GM12878 (cell line): ENCODE data around the gene TLE7. TPM values are rescaled to one million over a fixed set of nuclear protein-coding genes. Genes with fewer than 3 reads are reported as not detected.

Source experiments
- ATAC-seq: fragments of 200-7000 bp; cut with Tn5 transposase; 3 replicates; pipeline ENCODE4 v1.9.1; 2020; ENCODE audit warnings: mild to moderate bottlenecking, moderate library complexity
- BruUV-seq: library from RNA; stranded (reverse); fragments of 400-500 nt; replicated peaks from 2 replicates; lab custom pipeline; 2021; lab: Mats Ljungman, UMichigan
- CTCF ChIA-PET: fragments of 300-600 bp; sonication (Branson Sonifier 250); formaldehyde crosslinking; extraction: SDS; loops from one replicate; lab custom pipeline; 2021; ENCODE audit warnings: inconsistent platforms; lab: Yijun Ruan, JAX
- POLR2A ChIA-PET: fragments of 350-600 bp; formaldehyde crosslinking; extraction: SDS; loops from one replicate; lab custom pipeline; 2021; ENCODE audit warnings: inconsistent platforms; lab: Charles Lee
- RAD21 ChIA-PET: fragments of 300-600 bp; sonication (Branson Sonifier 250); formaldehyde crosslinking; loops from one replicate; lab custom pipeline; 2023; ENCODE audit warnings: antibody characterized with exemption; ENCODE audit not compliant: unreplicated experiment; lab: Charles Lee
- SMC1A ChIA-PET: fragments of 300-600 bp; sonication (Branson Sonifier 250); formaldehyde crosslinking; loops from one replicate; lab custom pipeline; 2023; ENCODE audit not compliant: unreplicated experiment, uncharacterized antibody; lab: Charles Lee
- DNase-seq: peaks from one replicate; pipeline ENCODE4 v3.0.0-alpha.2; 2011; ENCODE audit warnings: low read depth, low spot score
- FAIRE-seq: peaks from 3 replicates; lab custom pipeline; 2011; peaks lifted over from hg19 to GRCh38; lab: Jason Lieb, UNC
- H2AFZ ChIP-seq: 2 replicates; pipeline ENCODE4 v1.6.0; 2011; ENCODE audit warnings: low read depth, low read length, control low read depth; ENCODE audit not compliant: control insufficient read depth
- H3K27ac ChIP-seq: 2 replicates; pipeline ENCODE4 v1.5.1; 2011; ENCODE audit warnings: control low read depth; ENCODE audit not compliant: control insufficient read depth, insufficient read depth
- H3K27me3 ChIP-seq, 2 experiments: replicated peaks in 1 of 2; 2 replicates each; pipeline versions ENCODE4 v1.6.0 to v1.6.1; 2011; ENCODE audit warnings: low read length in 1 of 2; ENCODE audit not compliant: control insufficient read depth in 2 of 2, insufficient read depth in 2 of 2
- H3K36me3 ChIP-seq, 2 experiments: 2 replicates each; pipeline ENCODE4 v1.5.1; 2011; ENCODE audit warnings: low read length in 1 of 2; ENCODE audit not compliant: control insufficient read depth in 2 of 2, insufficient read depth in 2 of 2
- H3K4me1 ChIP-seq: 2 replicates; pipeline ENCODE4 v1.6.1; 2011; ENCODE audit warnings: mild to moderate bottlenecking, low read length, moderate library complexity, mixed read lengths; ENCODE audit not compliant: control insufficient read depth, insufficient read depth
- H3K4me2 ChIP-seq: 2 replicates; pipeline ENCODE4 v1.6.0; 2011; ENCODE audit warnings: control low read depth; ENCODE audit not compliant: control insufficient read depth, insufficient read depth
- H3K4me3 ChIP-seq: fragments of 200-600 bp; sonication (generic); 2 replicates; pipeline ENCODE4 v1.5.1; 2016
- H3K79me2 ChIP-seq: 2 replicates; pipeline ENCODE4 v1.6.0; 2011; ENCODE audit warnings: low read length; ENCODE audit not compliant: control insufficient read depth, insufficient read depth
- H3K9ac ChIP-seq: 2 replicates; pipeline ENCODE4 v1.8.0; 2011; ENCODE audit warnings: low read length, control low read depth, mixed read lengths; ENCODE audit not compliant: control insufficient read depth, insufficient read depth
- H3K9me3 ChIP-seq: replicated peaks from 3 replicates; pipeline ENCODE4 v1.5.1; 2011; ENCODE audit warnings: mild to moderate bottlenecking, low read length; ENCODE audit not compliant: control insufficient read depth, insufficient read depth
- H4K20me1 ChIP-seq: 2 replicates; pipeline ENCODE4 v1.6.0; 2011; ENCODE audit not compliant: control insufficient read depth, insufficient read depth
- CHD4 ChIP-seq: fragments of 200-600 bp; sonication (generic); IDR thresholded peaks from 2 replicates; pipeline ENCODE4 v1.6.1; 2016; ENCODE audit warnings: mild to moderate bottlenecking
- EP300 ChIP-seq, 2 experiments: fragments of 150-350 bp in 1 of 2; IDR thresholded peaks; 2 replicates each; pipeline ENCODE4 v1.6.1; 2011 to 2012; ENCODE audit warnings: low read depth in 2 of 2, low read length in 2 of 2, borderline replicate concordance in 1 of 2, improper control_type of control experiment in 1 of 2, inconsistent platforms in 1 of 2; ENCODE audit not compliant: control insufficient read depth in 1 of 2
- ESRRA ChIP-seq: IDR thresholded peaks from 2 replicates; pipeline ENCODE4 v1.6.1; 2012; ENCODE audit warnings: mild to moderate bottlenecking, low read length, improper control_type of control experiment
- IKZF1 ChIP-seq: fragments of 450-650 bp; conservative IDR thresholded peaks from 2 replicates; pipeline ENCODE4 v1.6.1; 2017; ENCODE audit warnings: antibody characterized with exemption, mild to moderate bottlenecking
- KAT2A ChIP-seq: conservative IDR thresholded peaks from 2 replicates; pipeline ENCODE4 v1.6.1; 2011; ENCODE audit warnings: low read depth, low read length; ENCODE audit not compliant: control insufficient read depth
- NBN ChIP-seq: fragments of 450-650 bp; IDR thresholded peaks from 2 replicates; pipeline ENCODE4 v1.6.1; 2016
- POU2F2 ChIP-seq: IDR thresholded peaks from 3 replicates; pipeline ENCODE4 v1.6.1; 2011; ENCODE audit warnings: low read depth, mild to moderate bottlenecking, low read length, borderline replicate concordance
- TARDBP ChIP-seq: IDR thresholded peaks from 2 replicates; pipeline ENCODE4 v1.6.1; 2016; ENCODE audit warnings: borderline replicate concordance
- ZNF217 ChIP-seq: fragments of 450-650 bp; IDR thresholded peaks from 2 replicates; pipeline ENCODE4 v1.6.1; 2017; ENCODE audit warnings: antibody characterized with exemption, mild to moderate bottlenecking
- ZNF24 ChIP-seq: fragments of 450-650 bp; IDR thresholded peaks from 2 replicates; pipeline ENCODE4 v1.6.1; 2017; ENCODE audit warnings: antibody characterized with exemption, mild to moderate bottlenecking
- ZSCAN29 ChIP-seq: fragments of 450-650 bp; IDR thresholded peaks from 2 replicates; pipeline ENCODE4 v1.6.1; 2017; ENCODE audit warnings: mild to moderate bottlenecking, moderate library complexity
- WGBS: methylation state at CpG from one replicate; pipeline ENCODE4 v1.1.6; 2016; ENCODE audit warnings: low lambda C conversion rate; ENCODE audit not compliant: insufficient replicate concordance, insufficient coverage; ENCODE audit errors: missing lambda C conversion rate; 5-methylcytosine and 5-hydroxymethylcytosine counted together
- in situ Hi-C: fragments of 300-500 bp; cut with MboI; formaldehyde crosslinking; loops from 9 replicates; pipeline ENCODE4 v1.14.3; 2018; ENCODE audit warnings: mixed read lengths
- intact Hi-C: fragments of 100-400 bp; cut with micrococcal nuclease; formaldehyde crosslinking; loops from one replicate; pipeline ENCODE4 v1.14.2; 2022; ENCODE audit not compliant: unreplicated experiment
- polyA plus RNA-seq, 11 experiments: library from polyadenylated mRNA; depleted of rRNA in 4 of 11; unstranded in 6 of 11; stranded (reverse) in 5 of 11; fragments of >200 nt; fragmentation: Nextera tagmentation in 4 of 11; fragmentation: Illumina TruSeq in 1 of 11; extraction: Ambion mirVana in 4 of 11; extraction: Trizol in 1 of 11; gene quantifications; 1 replicate in 1 of 11; 2 replicates in 10 of 11; pipeline versions ENCODE4 v1.2.1 to v1.2.3, GENCODE V29; 2011 to 2016; ENCODE audit warnings: inconsistent platforms in 2 of 11, missing spikeins in 2 of 11, low read depth in 1 of 11
- total RNA-seq, 4 experiments: library from RNA; depleted of rRNA in 3 of 4; stranded (reverse); fragments of >200 nt in 3 of 4; fragmentation: Illumina TruSeq in 1 of 4; extraction: Trizol in 1 of 4; gene quantifications; 2 replicates each; pipeline versions ENCODE4 v1.2.1 to v1.2.3, GENCODE V29; 2013 to 2021
- TF ChIP-seq, protein P1 (sequence below): fragments of 450-650 bp; IDR thresholded peaks from 2 replicates; pipeline ENCODE4 v1.6.1; 2017; ENCODE audit warnings: mild to moderate bottlenecking, moderate library complexity
- TF ChIP-seq, protein P2 (sequence below): fragments of 450-650 bp; formaldehyde crosslinking; IDR thresholded peaks from 2 replicates; pipeline ENCODE4 v1.4.0; 2020; ENCODE audit warnings: mild to moderate bottlenecking, moderate library complexity
- TF ChIP-seq, protein P3 (sequence below): fragments of 450-650 bp; IDR thresholded peaks from 2 replicates; pipeline ENCODE4 v1.6.1; 2017; ENCODE audit warnings: mild to moderate bottlenecking, moderate library complexity

TLE7 gene
- total and polyA plus RNA-seq, 10 of the 15 experiments (the other 5 are each of a cell fraction or from before 2014, with no cell fraction given): not detected

DNA sequence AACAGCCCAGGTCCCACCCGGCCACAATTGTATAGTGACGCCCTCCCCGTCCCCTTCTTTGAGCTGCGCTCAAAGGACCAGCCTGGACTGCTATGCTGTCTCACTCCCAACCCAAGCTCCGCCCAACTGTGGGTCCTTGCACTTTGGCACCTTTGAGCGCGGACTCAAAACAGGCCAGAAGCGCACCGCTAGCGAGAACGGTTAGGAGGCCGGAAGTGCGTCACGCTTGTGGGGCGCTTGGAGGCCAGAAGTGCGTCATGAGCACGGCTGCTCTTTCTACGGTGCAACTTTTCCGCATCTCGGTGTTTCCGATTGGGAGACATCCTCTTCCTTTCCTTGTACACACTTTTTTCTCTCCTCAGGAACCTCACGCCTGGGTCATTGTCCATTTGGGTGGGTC lies 47.3 kb upstream of the TLE7 start, which contains the start of gene ZNF19:
ZNF19 (minus strand) TSS at position 203 of the 400 bp plus-strand sequence. CDS start 7,210 bp downstream, outside the sequence.
- H3K79me2 ChIP-seq: no peaks in the 10 kb centered on the region
- H3K9ac ChIP-seq: no peak within 1 kb of the TSS
- no peak for DNase-seq
- no TSS peak for BruUV-seq
- ChIA-PET POLR2A (no interaction called here), SMC1A (interaction anchor here (0.5 to 1.4 kb wide), 3 partner anchors 12 to 180 kb away, joined by 3 to 5 read pairs (median 3); no protein-coding TSS in a partner anchor), RAD21 (no interaction called here), CTCF (interaction anchor here (2.1 to 2.9 kb wide), 2 partner anchors 11 to 76 kb away, joined by 5 to 34 read pairs; no protein-coding TSS in a partner anchor)
- H3K4me2 ChIP-seq: no peak within 1 kb of the TSS
- no peaks in the 10 kb centered on the region for H3K4me1 ChIP-seq
- no peaks in the 10 kb centered on the region for H3K9me3 ChIP-seq
- no peaks in the 10 kb centered on the region for H3K27me3 ChIP-seq
- H3K4me3 ChIP-seq: no peak within 1 kb of the TSS
- no peak for FAIRE-seq
- H2AFZ ChIP-seq: no peak within 1 kb of the TSS
- no peaks in the 10 kb centered on the region for H4K20me1 ChIP-seq
- intact Hi-C loops: no loop called here
- no peaks in the 10 kb centered on the region for H3K36me3 ChIP-seq
- H3K27ac ChIP-seq: no peak within 1 kb of the TSS
- WGBS: 87% methylated on average over 22 of the region's 22 CpGs
- in situ Hi-C loops: no loop called here
- ATAC-seq: no peak
- TF ChIP-seq CHD4 (no peak), ZNF217 (no peak), TARDBP (no peak), IKZF1 (no peak), POU2F2 (no peak), ESRRA (no peak), KAT2A (no peak), ZNF24 (no peak), NBN (no peak), ZSCAN29 (no peak), EP300 (IDR thresholded peaks at IDR 0.05; ENCODE audit: borderline replicate concordance in 1 of 2, control insufficient read depth in 1 of 2, low read depth in 2 of 2, low read length in 2 of 2) (no peak)
- TF ChIP-seq, protein P1, sequence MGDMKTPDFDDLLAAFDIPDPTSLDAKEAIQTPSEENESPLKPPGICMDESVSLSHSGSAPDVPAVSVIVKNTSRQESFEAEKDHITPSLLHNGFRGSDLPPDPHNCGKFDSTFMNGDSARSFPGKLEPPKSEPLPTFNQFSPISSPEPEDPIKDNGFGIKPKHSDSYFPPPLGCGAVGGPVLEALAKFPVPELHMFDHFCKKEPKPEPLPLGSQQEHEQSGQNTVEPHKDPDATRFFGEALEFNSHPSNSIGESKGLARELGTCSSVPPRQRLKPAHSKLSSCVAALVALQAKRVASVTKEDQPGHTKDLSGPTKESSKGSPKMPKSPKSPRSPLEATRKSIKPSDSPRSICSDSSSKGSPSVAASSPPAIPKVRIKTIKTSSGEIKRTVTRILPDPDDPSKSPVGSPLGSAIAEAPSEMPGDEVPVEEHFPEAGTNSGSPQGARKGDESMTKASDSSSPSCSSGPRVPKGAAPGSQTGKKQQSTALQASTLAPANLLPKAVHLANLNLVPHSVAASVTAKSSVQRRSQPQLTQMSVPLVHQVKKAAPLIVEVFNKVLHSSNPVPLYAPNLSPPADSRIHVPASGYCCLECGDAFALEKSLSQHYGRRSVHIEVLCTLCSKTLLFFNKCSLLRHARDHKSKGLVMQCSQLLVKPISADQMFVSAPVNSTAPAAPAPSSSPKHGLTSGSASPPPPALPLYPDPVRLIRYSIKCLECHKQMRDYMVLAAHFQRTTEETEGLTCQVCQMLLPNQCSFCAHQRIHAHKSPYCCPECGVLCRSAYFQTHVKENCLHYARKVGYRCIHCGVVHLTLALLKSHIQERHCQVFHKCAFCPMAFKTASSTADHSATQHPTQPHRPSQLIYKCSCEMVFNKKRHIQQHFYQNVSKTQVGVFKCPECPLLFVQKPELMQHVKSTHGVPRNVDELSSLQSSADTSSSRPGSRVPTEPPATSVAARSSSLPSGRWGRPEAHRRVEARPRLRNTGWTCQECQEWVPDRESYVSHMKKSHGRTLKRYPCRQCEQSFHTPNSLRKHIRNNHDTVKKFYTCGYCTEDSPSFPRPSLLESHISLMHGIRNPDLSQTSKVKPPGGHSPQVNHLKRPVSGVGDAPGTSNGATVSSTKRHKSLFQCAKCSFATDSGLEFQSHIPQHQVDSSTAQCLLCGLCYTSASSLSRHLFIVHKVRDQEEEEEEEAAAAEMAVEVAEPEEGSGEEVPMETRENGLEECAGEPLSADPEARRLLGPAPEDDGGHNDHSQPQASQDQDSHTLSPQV: no peak
- TF ChIP-seq, protein P2, sequence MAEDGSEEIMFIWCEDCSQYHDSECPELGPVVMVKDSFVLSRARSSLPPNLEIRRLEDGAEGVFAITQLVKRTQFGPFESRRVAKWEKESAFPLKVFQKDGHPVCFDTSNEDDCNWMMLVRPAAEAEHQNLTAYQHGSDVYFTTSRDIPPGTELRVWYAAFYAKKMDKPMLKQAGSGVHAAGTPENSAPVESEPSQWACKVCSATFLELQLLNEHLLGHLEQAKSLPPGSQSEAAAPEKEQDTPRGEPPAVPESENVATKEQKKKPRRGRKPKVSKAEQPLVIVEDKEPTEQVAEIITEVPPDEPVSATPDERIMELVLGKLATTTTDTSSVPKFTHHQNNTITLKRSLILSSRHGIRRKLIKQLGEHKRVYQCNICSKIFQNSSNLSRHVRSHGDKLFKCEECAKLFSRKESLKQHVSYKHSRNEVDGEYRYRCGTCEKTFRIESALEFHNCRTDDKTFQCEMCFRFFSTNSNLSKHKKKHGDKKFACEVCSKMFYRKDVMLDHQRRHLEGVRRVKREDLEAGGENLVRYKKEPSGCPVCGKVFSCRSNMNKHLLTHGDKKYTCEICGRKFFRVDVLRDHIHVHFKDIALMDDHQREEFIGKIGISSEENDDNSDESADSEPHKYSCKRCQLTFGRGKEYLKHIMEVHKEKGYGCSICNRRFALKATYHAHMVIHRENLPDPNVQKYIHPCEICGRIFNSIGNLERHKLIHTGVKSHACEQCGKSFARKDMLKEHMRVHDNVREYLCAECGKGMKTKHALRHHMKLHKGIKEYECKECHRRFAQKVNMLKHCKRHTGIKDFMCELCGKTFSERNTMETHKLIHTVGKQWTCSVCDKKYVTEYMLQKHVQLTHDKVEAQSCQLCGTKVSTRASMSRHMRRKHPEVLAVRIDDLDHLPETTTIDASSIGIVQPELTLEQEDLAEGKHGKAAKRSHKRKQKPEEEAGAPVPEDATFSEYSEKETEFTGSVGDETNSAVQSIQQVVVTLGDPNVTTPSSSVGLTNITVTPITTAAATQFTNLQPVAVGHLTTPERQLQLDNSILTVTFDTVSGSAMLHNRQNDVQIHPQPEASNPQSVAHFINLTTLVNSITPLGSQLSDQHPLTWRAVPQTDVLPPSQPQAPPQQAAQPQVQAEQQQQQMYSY (CRISPR knock-in tag): no peak
- TF ChIP-seq, protein P3, sequence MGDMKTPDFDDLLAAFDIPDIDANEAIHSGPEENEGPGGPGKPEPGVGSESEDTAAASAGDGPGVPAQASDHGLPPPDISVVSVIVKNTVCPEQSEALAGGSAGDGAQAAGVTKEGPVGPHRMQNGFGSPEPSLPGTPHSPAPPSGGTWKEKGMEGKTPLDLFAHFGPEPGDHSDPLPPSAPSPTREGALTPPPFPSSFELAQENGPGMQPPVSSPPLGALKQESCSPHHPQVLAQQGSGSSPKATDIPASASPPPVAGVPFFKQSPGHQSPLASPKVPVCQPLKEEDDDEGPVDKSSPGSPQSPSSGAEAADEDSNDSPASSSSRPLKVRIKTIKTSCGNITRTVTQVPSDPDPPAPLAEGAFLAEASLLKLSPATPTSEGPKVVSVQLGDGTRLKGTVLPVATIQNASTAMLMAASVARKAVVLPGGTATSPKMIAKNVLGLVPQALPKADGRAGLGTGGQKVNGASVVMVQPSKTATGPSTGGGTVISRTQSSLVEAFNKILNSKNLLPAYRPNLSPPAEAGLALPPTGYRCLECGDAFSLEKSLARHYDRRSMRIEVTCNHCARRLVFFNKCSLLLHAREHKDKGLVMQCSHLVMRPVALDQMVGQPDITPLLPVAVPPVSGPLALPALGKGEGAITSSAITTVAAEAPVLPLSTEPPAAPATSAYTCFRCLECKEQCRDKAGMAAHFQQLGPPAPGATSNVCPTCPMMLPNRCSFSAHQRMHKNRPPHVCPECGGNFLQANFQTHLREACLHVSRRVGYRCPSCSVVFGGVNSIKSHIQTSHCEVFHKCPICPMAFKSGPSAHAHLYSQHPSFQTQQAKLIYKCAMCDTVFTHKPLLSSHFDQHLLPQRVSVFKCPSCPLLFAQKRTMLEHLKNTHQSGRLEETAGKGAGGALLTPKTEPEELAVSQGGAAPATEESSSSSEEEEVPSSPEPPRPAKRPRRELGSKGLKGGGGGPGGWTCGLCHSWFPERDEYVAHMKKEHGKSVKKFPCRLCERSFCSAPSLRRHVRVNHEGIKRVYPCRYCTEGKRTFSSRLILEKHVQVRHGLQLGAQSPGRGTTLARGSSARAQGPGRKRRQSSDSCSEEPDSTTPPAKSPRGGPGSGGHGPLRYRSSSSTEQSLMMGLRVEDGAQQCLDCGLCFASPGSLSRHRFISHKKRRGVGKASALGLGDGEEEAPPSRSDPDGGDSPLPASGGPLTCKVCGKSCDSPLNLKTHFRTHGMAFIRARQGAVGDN: no peak
